Transverse colon (tissue), 4 donors: ENCODE measurements around the gene HOXA6.

Experiments
- POLR2A ChIP-seq: fragments of 450-650 bp; IDR thresholded peaks from one replicate; pipeline ENCODE4 v1.6.1; 2016; ENCODE audit warnings: antibody characterized with exemption, mild to moderate bottlenecking, moderate library complexity
- POLR2AphosphoS5 ChIP-seq, 3 donors: sonication (generic); formaldehyde crosslinking; IDR thresholded peaks; one replicate each; pipeline ENCODE4 v1.6.1; 2016; ENCODE audit warnings: antibody characterized with exemption in 3 of 3
- TF ChIP-seq, protein P1 (sequence below), 5 experiments: fragments of 200-600 bp in 3 of 5; fragments of 450-650 bp in 2 of 5; sonication (generic) in 3 of 5; IDR thresholded peaks; 1 replicate in 2 of 5; 2 replicates in 3 of 5; pipeline ENCODE4 v1.5.1; 2016 to 2017; ENCODE audit warnings: antibody characterized with exemption in 5 of 5, inconsistent platforms in 3 of 5, mild to moderate bottlenecking in 2 of 5, moderate library complexity in 1 of 5

DNA sequence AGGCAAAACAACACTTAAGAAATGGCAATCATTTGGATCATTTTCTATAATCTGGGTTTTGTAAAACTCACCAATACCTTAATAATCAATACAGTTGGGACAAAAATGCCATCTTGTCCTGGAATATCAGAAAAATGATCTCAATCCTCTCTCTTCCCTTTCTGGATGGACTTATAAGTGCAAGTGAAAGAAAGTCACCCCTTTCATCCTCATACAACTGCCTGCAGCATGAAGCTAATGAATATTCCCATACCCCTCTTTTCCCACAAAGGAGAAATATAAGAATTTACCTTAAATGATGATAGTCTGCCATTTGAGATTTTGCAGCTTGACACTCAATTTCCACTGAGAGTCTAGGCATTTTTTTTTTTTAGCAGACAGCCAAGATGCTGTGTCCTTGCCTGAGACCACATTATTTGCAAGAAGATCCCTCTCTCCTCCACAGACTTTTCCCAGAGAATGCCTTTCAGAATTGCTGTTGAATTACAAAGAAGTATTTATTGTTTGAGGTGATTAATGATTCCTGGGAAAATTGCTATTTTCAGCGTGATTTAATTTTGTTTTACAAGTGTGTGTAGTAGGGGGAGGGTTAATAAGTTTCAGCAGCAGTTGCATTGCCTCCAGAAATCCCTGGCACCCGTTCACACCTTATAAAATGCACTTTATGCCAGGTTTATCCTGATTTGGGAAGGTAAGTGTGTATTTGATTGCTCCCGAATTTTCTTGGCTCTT lies 20.8 kb downstream of the HOXA6 start:
- TF ChIP-seq POLR2A (no peak), POLR2AphosphoS5 (IDR thresholded peaks at IDR 0.05) (no peak)
- TF ChIP-seq, protein P1, sequence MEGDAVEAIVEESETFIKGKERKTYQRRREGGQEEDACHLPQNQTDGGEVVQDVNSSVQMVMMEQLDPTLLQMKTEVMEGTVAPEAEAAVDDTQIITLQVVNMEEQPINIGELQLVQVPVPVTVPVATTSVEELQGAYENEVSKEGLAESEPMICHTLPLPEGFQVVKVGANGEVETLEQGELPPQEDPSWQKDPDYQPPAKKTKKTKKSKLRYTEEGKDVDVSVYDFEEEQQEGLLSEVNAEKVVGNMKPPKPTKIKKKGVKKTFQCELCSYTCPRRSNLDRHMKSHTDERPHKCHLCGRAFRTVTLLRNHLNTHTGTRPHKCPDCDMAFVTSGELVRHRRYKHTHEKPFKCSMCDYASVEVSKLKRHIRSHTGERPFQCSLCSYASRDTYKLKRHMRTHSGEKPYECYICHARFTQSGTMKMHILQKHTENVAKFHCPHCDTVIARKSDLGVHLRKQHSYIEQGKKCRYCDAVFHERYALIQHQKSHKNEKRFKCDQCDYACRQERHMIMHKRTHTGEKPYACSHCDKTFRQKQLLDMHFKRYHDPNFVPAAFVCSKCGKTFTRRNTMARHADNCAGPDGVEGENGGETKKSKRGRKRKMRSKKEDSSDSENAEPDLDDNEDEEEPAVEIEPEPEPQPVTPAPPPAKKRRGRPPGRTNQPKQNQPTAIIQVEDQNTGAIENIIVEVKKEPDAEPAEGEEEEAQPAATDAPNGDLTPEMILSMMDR (IDR thresholded peaks at IDR 0.05) = no peak
